HG03439 (cell line): ENCODE measurements around the gene ADAMTS17.
"Not testable (repeated sequence)": the region's sequence is repeated elsewhere in the genome, so short reads cannot be mapped to it uniquely, and the experiment has no call there.

Experiments
- ATAC-seq: cut with Tn5 transposase; IDR thresholded peaks from one replicate; pipeline ENCODE4 v1.9.1; 2021; ENCODE audit warnings: mild to moderate bottlenecking, moderate library complexity; ENCODE audit not compliant: unreplicated experiment

Gene ADAMTS17

DNA sequence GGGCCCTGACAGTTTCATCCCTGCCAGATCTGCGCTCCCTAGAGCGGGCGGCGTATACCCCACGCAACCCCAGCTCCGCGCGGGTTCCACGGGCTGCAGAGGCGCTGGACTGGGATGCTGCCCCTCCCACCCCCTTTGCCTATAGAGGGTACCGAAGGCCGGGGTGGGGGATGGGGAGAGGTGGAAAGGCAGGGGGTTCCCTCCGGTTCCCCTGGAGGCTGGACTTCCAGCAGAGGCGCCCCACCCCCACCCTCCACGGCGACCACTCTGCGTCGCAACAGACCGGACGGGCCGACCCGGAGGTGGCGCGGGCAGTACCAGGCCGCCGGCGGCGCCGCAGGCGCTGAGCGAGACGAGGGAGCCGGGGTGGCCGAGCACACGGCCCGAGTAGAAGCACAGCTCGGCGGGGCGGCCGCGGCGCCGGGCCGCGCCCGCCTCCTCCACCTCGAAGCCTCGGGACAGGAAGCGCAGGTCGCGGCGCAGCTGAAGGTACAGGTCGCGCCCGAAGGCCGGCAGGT lies 995 bp downstream of the ADAMTS17 start:
- ATAC-seq, result no peak

DNA sequence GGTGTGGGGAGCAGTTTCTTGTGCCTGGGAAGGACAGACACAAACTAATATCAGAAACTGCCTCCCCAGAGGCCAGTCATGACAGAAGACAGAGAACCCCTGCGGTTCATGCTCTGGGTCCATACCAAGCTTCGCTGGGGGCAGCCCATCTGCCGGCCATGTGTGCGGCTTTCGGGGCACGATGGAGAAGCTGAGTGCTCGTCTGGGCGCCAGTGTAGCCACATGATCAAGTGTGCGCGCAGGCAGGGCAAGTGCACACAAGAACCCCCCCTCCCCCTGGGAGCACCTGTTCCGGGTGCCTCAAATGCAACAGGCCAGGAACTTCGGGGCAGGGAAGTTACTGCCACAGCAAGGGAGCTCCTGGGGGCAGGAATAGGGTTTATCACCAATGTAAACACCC lies 1.8 kb downstream of the ADAMTS17 start:
- no peak for ATAC-seq

DNA sequence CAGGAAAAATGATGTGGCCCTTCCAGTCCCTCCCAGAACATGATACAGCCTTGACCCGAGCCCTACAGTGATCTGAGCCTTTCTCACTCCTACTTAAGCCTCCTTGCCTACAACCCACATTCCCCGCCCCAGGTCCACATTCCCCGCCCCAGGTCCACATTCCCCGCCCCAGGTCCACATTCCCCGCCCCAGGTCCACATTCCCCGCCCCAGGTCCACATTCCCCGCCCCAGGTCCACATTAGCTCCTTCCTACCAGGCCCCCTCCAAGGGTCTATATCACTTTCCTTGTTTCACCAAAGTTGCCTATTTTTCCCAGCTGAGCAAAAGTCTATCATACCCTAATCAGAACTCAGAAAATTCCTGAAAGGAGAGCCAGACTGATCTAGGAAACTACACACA lies 2.3 kb downstream of the ADAMTS17 start:
- ATAC-seq, result not testable (repeated sequence)

DNA sequence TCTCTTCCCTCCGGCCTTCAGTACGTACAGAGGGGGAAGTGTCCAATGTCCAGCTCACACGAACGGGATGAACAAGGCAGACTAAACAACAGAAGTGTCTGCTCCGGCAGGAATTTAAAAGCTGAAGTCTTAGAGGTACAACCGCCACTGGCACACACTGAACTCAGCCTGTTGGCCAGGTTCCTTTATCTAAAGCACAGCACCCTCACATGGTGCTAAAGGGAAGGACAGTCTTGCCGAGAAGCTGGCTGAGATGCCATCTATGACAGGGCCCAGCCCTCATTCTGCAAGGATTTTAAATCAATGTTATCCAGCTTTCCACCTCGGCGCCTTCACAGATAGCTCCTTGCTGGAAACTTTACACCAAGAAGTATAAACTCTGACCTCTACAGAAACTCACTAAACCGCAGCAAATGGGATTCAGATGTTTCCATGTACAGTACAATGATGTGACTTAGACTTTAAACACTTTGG lies 2.8 kb downstream of the ADAMTS17 start:
- no peak for ATAC-seq

GRCh38 chr15:100338247-100338646 lies 3.5 kb downstream of the ADAMTS17 start:
- ATAC-seq, result no peak

- ATAC-seq, result no peak
Observed at GRCh38 chr15:100337096-100338044, 4.4 kb downstream of the ADAMTS17 start.

DNA sequence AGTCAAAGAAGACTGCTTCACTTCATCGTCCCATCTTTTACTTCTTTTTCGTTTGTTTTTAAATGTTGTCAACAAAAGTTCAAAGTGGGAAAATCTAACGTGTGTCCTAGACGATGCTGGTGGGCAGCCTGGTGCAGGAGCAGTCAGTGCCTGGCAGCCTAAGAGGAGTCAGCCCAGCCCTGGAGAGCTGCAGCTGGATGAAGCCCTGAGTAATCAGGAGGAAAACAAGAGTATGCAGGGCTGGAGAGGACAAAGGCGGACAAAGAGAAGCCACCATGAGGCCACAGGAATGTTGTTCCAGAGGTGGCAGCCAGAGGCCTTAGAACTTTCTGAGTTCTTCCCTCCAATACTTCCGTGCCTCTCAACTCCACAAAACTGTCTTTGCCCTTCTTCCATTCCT lies 5.7 kb downstream of the ADAMTS17 start:
- ATAC-seq, result no peak

- ATAC-seq, result no peak
Observed at GRCh38 chr15:100335335-100335999, 6.3 kb downstream of the ADAMTS17 start.

DNA sequence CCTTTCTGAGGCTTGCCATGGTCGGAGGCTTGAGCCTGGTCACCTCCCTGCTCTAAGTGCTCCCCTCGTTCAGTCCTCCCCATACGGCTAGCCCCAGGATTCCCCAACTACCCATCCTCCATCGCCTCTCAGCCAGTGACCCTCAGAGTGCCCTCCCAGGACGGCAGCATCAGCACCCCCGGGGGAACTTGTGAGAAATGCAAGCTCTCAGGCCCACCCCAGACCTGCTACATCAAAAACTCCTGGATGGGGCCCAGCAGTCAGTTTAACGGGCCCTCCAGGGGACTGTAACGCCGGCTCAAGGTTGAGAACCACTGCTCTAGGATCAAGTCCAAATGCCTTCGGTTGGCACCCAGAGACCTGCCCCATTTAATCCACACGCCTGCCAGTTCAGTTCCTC lies 6.9 kb downstream of the ADAMTS17 start:
- ATAC-seq, result no peak

- no peak for ATAC-seq
Observed at GRCh38 chr15:100334456-100334855, 7.3 kb downstream of the ADAMTS17 start.

- no peak for ATAC-seq
Observed at GRCh38 chr15:100334015-100334414, 7.8 kb downstream of the ADAMTS17 start.

GRCh38 chr15:100333236-100333635 lies 8.5 kb downstream of the ADAMTS17 start:
- ATAC-seq, result no peak

GRCh38 chr15:100332721-100333120 lies 9.1 kb downstream of the ADAMTS17 start:
- no peak for ATAC-seq

DNA sequence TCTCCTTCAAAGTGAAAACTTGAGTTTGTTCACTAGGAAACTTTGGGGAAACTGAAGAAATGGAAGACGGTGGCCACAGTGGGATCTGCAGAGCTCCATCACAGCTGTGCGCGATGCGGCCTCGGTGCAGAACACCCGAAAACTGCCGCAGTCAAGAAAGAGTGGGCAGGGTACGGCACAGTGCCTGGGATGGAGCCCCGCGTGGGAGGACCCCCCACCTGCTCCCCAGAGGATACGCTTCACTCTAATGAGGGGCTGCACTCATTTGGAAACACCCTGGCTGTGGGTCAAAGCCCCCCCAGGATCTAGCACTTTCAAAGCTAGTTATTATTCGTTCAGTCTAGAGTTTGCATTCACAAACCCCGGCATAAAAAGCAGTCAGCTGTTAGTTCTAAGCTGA lies 9.5 kb downstream of the ADAMTS17 start:
- no peak for ATAC-seq

GRCh38 chr15:100330629-100331215 lies 11.1 kb downstream of the ADAMTS17 start:
- ATAC-seq, result no peak

- no peak for ATAC-seq
Observed at GRCh38 chr15:100330221-100330620, 11.6 kb downstream of the ADAMTS17 start.

DNA sequence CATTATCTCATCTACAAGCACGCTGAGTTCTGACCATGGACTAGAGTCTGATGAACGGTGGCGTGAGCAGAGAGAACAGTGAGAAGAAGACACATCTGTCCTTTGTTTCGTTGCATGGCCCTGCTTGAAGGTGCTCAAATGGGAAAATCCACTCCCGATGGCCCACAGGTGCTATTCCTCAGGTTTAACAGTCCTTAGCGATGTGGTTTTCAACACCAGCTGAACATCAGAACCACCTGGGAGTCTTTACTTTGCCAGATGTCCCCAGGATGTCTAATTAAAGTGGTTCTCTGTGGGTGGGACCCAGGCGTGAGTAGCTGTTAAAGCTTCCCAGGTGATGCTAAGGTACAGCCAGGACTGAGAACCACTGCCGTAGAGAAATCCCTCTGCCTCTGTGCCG lies 13.0 kb downstream of the ADAMTS17 start:
- no peak for ATAC-seq

GRCh38 chr15:100318880-100319279 lies 22.9 kb downstream of the ADAMTS17 start:
- ATAC-seq, result no peak

- ATAC-seq, result no peak
Observed at GRCh38 chr15:100314809-100315400, 26.9 kb downstream of the ADAMTS17 start.

GRCh38 chr15:100311833-100312476 lies 29.8 kb downstream of the ADAMTS17 start:
- ATAC-seq, result no peak
